K562 (cell line): ENCODE results near the gene RSPRY1.

Source experiments
- ARID2 ChIP-seq: fragments of 450-650 bp; IDR thresholded peaks from 2 replicates; pipeline ENCODE4 v1.6.1; 2017; ENCODE audit warnings: antibody characterized with exemption, mild to moderate bottlenecking
- CEBPB ChIP-seq: fragments of 450-650 bp; IDR thresholded peaks from 2 replicates; pipeline ENCODE4 v1.6.1; 2016; ENCODE audit warnings: missing genetic modification characterization, missing compliant biosample characterization
- CTCF ChIP-seq, 3 experiments: IDR thresholded peaks in 2 of 3; conservative IDR thresholded peaks in 1 of 3; 2 replicates each; pipeline ENCODE4 v1.5.1; 2011 to 2012; ENCODE audit warnings: low read length in 3 of 3, mild to moderate bottlenecking in 3 of 3, control low read depth in 2 of 3, improper control_type of control experiment in 1 of 3, inconsistent platforms in 1 of 3, low read depth in 1 of 3, mixed read lengths in 1 of 3, moderate library complexity in 1 of 3; ENCODE audit not compliant: insufficient read depth in 2 of 3
- E4F1 ChIP-seq: fragments of 250-450 bp; sonication (Bioruptor Pico); IDR thresholded peaks from 2 replicates; pipeline ENCODE4 v1.5.0; 2021; ENCODE audit warnings: mild to moderate bottlenecking, borderline replicate concordance
- HIVEP1 ChIP-seq: fragments of 250-450 bp; sonication (Bioruptor Pico); IDR thresholded peaks from 2 replicates; pipeline ENCODE4 v1.4.0; 2020; ENCODE audit warnings: mild to moderate bottlenecking
- MAFK ChIP-seq: IDR thresholded peaks from 2 replicates; pipeline ENCODE4 v1.6.1; 2011; ENCODE audit warnings: low read length, improper control_type of control experiment
- NKRF ChIP-seq: fragments of 450-650 bp; IDR thresholded peaks from 2 replicates; pipeline ENCODE4 v1.6.1; 2016; ENCODE audit warnings: borderline replicate concordance
- POLR2AphosphoS5 ChIP-seq: IDR thresholded peaks from 2 replicates; pipeline ENCODE4 v1.6.1; 2011; ENCODE audit warnings: mild to moderate bottlenecking, low read depth, low read length, moderate library complexity; ENCODE audit not compliant: control insufficient read depth, insufficient read depth
- RBFOX2 ChIP-seq: fragments of 200-400 bp; formaldehyde crosslinking; IDR thresholded peaks from 2 replicates; pipeline ENCODE4 v1.6.1; 2017; ENCODE audit warnings: low read depth, mild to moderate bottlenecking, low read length, moderate library complexity

- TF ChIP-seq CTCF (IDR thresholded peaks at IDR 0.05 in 2 of 3, conservative IDR thresholded peaks at IDR 0.05 in 1 of 3; ENCODE audit: insufficient read depth in 2 of 3, low read depth in 1 of 3, low read length in 3 of 3) (0 out of 6 replicates have a peak, but pooled peaks of 1 of the 3 experiments have one; percentile 9), RBFOX2 (no peak), POLR2AphosphoS5 (no peak), ARID2 (no peak), CEBPB (tag) (no peak), HIVEP1 (CRISPR knock-in tag) (no peak), MAFK (no peak), E4F1 (no peak), NKRF (no peak)
Observed at GRCh38 chr16:57186872-57187854, 1.0 kb downstream of the RSPRY1 start.
